K562 (cell line): Measurements from ENCODE around the gene CTU1. TPM values are rescaled to one million over a fixed set of nuclear protein-coding genes. Genes with fewer than 3 reads are reported as not detected.

Experiments used
- CEBPG ChIP-seq, 3 experiments: fragments of 200-800 bp in 1 of 3; sonication (Bioruptor generic) in 1 of 3; sonication (generic) in 1 of 3; formaldehyde crosslinking in 1 of 3; IDR thresholded peaks in 2 of 3; conservative IDR thresholded peaks in 1 of 3; 2 replicates each; pipeline versions ENCODE4 v1.6.1 to v1.8.0; 2016 to 2022; ENCODE audit warnings: missing compliant biosample characterization in 2 of 3, missing genetic modification characterization in 2 of 3, mild to moderate bottlenecking in 1 of 3, missing genetic modification reagents in 1 of 3
- HEY1 ChIP-seq: fragments of 250-450 bp; sonication (Bioruptor Pico); IDR thresholded peaks from 2 replicates; pipeline ENCODE4 v1.5.0; 2020; ENCODE audit warnings: mild to moderate bottlenecking, moderate library complexity, borderline replicate concordance
- NFATC3 ChIP-seq: fragments of 450-650 bp; IDR thresholded peaks from 2 replicates; pipeline ENCODE4 v1.6.1; 2017; ENCODE audit warnings: mild to moderate bottlenecking
- RB1 ChIP-seq: fragments of 450-650 bp; IDR thresholded peaks from 2 replicates; pipeline ENCODE4 v1.6.1; 2017; ENCODE audit warnings: low read depth, mild to moderate bottlenecking
- SIN3A ChIP-seq, 2 experiments: fragments of 150-350 bp in 1 of 2; IDR thresholded peaks; 2 replicates each; pipeline ENCODE4 v1.6.1; 2011 to 2016; ENCODE audit warnings: borderline replicate concordance in 2 of 2, low read depth in 2 of 2, low read length in 2 of 2, mild to moderate bottlenecking in 2 of 2, moderate library complexity in 2 of 2; ENCODE audit not compliant: control insufficient read depth in 1 of 2
- UBTF ChIP-seq, 2 experiments: IDR thresholded peaks; 2 replicates each; pipeline ENCODE4 v1.6.1; 2012; ENCODE audit warnings: improper control_type of control experiment in 2 of 2, low read depth in 2 of 2, low read length in 2 of 2, borderline replicate concordance in 1 of 2
- polyA plus RNA-seq, 8 experiments: library from polyadenylated mRNA; depleted of rRNA in 4 of 8; stranded (reverse) in 5 of 8; unstranded in 3 of 8; fragments of >200 nt; fragmentation: Nextera tagmentation in 2 of 8; fragmentation: Illumina TruSeq in 1 of 8; extraction: Ambion mirVana in 2 of 8; extraction: Trizol in 1 of 8; gene quantifications; 2 replicates each; pipeline versions ENCODE4 v1.2.1 to v1.2.3, GENCODE V29; 2011 to 2014; ENCODE audit warnings: inconsistent platforms in 1 of 8, missing spikeins in 1 of 8
- total RNA-seq, 7 experiments: library from RNA; depleted of rRNA in 6 of 7; stranded (reverse); fragments of >200 nt in 6 of 7; fragmentation: Illumina TruSeq in 2 of 7; extraction: Trizol in 2 of 7; gene quantifications; 2 replicates each; pipeline versions ENCODE4 v1.2.1 to v1.2.3, GENCODE V29; 2011 to 2021; ENCODE audit warnings: low replicate concordance in 1 of 7

Gene CTU1
- total and polyA plus RNA-seq, 9 of the 15 experiments (the other 6 are each of a cell fraction or from before 2014, with no cell fraction given), result 0.03 to 18.4 (median 2.3) TPM; not detected in 1

DNA sequence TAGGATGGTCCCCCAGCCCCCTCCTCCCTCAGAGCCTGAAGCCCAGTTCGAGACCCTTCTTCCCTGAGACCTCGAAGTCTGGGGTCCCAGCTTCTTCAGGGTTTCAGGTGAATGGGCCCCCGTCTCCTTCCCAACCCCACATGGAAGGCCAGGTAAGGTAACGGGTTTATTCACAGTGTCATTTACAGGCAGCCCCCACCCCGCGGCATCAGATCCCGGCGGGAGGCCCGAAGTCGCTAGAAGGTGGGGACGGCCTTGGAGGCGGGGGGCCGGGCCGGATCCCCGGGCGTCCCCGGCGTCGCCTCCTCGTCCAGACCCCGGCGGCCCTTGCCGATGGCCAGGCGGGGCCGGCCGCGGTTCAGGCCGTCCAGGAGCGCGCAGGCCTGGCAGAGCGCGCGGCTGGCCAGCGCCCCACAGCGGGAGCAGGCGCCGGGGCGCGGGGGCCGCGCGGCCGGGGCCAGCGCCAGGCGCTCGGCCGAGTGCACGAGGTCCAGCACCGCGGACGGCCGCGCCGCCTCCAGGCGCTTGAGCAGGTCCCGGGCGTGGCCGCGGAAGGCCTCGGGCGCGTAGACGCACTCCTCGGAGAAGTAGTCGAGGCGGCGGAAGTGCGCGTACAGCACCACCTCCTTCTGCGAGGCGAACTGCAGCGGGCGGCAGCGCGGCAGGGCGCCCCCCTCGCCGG, 9.7 kb downstream of the CTU1 start (continued):
- TF ChIP-seq RB1 (no peak), SIN3A (IDR thresholded peaks at IDR 0.05; ENCODE audit: borderline replicate concordance in 2 of 2, control insufficient read depth in 1 of 2, low read depth in 2 of 2, low read length in 2 of 2) (no peak), CEBPG (CRISPR knock-in tag; IDR thresholded peaks at IDR 0.05) (no peak), CEBPG (tag; conservative IDR thresholded peaks at IDR 0.05 in 1 of 2, IDR thresholded peaks at IDR 0.05 in 1 of 2) (no peak), HEY1 (no peak), NFATC3 (no peak), UBTF (IDR thresholded peaks at IDR 0.05; ENCODE audit: borderline replicate concordance in 1 of 2, low read depth in 2 of 2, low read length in 2 of 2) (no peak)
